Panc1 (cell line): Measurements from ENCODE around the gene PCYT2.

Experiments
- SIN3A ChIP-seq: IDR thresholded peaks from 2 replicates; pipeline ENCODE4 v1.6.1; 2012; ENCODE audit warnings: low read depth, mild to moderate bottlenecking, low read length, moderate library complexity, borderline replicate concordance; ENCODE audit not compliant: insufficient read depth
- TF ChIP-seq, protein P1 (sequence below): fragments of 450-650 bp; IDR thresholded peaks from 2 replicates; pipeline ENCODE4 v1.5.1; 2017; ENCODE audit warnings: mild to moderate bottlenecking
- TF ChIP-seq, protein P2 (sequence below), 2 experiments: IDR thresholded peaks; 2 replicates each; pipeline ENCODE4 v1.6.1; 2011 to 2012; ENCODE audit warnings: low read depth in 2 of 2, control low read depth in 1 of 2, low read length in 1 of 2, mild to moderate bottlenecking in 1 of 2, moderate library complexity in 1 of 2; ENCODE audit not compliant: insufficient read depth in 1 of 2

DNA sequence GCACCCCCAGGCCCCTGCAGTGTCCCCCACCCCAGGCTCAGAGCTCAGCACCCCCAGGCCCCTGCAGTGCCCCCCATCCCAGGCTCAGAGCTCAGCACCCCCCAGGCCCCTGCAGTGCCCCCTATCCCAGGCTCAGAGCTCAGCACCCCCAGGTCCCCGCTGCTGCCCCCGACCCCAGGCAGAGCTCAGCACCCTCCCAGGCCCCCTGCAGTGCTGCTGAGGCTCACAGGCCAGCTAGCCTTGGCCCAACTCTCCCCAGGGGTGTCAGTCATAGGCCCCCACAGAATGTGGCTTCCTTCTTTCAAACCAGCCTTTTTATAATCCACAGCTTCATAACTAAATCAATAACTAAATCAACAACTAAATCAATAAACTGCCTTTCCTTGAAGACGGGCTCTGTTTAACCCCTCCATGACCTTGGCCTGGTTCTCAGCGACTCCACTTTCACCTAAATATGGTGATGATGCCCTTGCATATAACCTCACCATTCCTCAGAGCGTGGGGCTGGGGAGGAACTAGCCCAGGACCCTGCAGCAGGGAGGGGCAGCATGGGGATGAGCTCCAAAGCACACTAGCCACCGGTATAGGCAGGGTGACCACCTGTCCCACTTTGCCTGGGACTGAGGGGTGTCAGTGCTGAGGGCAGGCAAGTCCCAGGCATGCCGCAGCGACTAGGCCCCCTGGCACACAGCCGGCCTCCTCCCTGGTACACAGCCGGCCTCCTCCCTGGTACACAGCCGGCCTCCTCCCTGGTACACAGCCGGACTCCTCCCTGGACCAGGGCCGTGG lies 44.8 kb upstream of the PCYT2 start:
- TF ChIP-seq, protein P1, sequence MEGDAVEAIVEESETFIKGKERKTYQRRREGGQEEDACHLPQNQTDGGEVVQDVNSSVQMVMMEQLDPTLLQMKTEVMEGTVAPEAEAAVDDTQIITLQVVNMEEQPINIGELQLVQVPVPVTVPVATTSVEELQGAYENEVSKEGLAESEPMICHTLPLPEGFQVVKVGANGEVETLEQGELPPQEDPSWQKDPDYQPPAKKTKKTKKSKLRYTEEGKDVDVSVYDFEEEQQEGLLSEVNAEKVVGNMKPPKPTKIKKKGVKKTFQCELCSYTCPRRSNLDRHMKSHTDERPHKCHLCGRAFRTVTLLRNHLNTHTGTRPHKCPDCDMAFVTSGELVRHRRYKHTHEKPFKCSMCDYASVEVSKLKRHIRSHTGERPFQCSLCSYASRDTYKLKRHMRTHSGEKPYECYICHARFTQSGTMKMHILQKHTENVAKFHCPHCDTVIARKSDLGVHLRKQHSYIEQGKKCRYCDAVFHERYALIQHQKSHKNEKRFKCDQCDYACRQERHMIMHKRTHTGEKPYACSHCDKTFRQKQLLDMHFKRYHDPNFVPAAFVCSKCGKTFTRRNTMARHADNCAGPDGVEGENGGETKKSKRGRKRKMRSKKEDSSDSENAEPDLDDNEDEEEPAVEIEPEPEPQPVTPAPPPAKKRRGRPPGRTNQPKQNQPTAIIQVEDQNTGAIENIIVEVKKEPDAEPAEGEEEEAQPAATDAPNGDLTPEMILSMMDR = no peak
- TF ChIP-seq, protein P2, sequence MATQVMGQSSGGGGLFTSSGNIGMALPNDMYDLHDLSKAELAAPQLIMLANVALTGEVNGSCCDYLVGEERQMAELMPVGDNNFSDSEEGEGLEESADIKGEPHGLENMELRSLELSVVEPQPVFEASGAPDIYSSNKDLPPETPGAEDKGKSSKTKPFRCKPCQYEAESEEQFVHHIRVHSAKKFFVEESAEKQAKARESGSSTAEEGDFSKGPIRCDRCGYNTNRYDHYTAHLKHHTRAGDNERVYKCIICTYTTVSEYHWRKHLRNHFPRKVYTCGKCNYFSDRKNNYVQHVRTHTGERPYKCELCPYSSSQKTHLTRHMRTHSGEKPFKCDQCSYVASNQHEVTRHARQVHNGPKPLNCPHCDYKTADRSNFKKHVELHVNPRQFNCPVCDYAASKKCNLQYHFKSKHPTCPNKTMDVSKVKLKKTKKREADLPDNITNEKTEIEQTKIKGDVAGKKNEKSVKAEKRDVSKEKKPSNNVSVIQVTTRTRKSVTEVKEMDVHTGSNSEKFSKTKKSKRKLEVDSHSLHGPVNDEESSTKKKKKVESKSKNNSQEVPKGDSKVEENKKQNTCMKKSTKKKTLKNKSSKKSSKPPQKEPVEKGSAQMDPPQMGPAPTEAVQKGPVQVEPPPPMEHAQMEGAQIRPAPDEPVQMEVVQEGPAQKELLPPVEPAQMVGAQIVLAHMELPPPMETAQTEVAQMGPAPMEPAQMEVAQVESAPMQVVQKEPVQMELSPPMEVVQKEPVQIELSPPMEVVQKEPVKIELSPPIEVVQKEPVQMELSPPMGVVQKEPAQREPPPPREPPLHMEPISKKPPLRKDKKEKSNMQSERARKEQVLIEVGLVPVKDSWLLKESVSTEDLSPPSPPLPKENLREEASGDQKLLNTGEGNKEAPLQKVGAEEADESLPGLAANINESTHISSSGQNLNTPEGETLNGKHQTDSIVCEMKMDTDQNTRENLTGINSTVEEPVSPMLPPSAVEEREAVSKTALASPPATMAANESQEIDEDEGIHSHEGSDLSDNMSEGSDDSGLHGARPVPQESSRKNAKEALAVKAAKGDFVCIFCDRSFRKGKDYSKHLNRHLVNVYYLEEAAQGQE (IDR thresholded peaks at IDR 0.05; ENCODE audit: insufficient read depth in 1 of 2, low read depth in 2 of 2, low read length in 1 of 2) = no peak
- TF ChIP-seq SIN3A = no peak
